Activated CD8-positive, alpha-beta memory T cell treated with anti-CD3 and anti-CD28 coated beads, Interleukin-2, amount 50 U/mL, for 1 hour (primary cell): ENCODE data around the gene TNFRSF21.
"Not testable (repeated sequence)": the region's sequence is repeated elsewhere in the genome, so short reads cannot be mapped to it uniquely, and the experiment has no call there.

Experiments used
- DNase-seq: peaks from one replicate; pipeline ENCODE4 v3.0.0-alpha.2; 2020; ENCODE audit errors: extremely low read depth

TNFRSF21 gene

GRCh38 chr6:47323321-47323720 lies 13.6 kb upstream of the TNFRSF21 start:
- DNase-seq: no peak

GRCh38 chr6:47321577-47321976 lies 11.9 kb upstream of the TNFRSF21 start:
- DNase-seq: no peak

GRCh38 chr6:47319867-47320266 lies 10.2 kb upstream of the TNFRSF21 start:
- no peak for DNase-seq

- no peak for DNase-seq
Observed at GRCh38 chr6:47319382-47319781, 9.7 kb upstream of the TNFRSF21 start.

- DNase-seq: no peak
Observed at GRCh38 chr6:47318236-47318989, 8.7 kb upstream of the TNFRSF21 start.

GRCh38 chr6:47315181-47315580 lies 5.5 kb upstream of the TNFRSF21 start:
- DNase-seq: not testable (repeated sequence)

GRCh38 chr6:47310131-47310480 lies 401 bp upstream of the TNFRSF21 start:
- no peak for DNase-seq

GRCh38 chr6:47308552-47309290 lies 984 bp downstream of the TNFRSF21 start:
- DNase-seq: no peak

- no peak for DNase-seq
Observed at GRCh38 chr6:47308198-47308517, 1.5 kb downstream of the TNFRSF21 start.

GRCh38 chr6:47307362-47308197 lies 2.1 kb downstream of the TNFRSF21 start:
- DNase-seq: no peak

- no peak for DNase-seq
Observed at GRCh38 chr6:47306887-47307286, 2.8 kb downstream of the TNFRSF21 start.

GRCh38 chr6:47303861-47304260 lies 5.8 kb downstream of the TNFRSF21 start:
- DNase-seq: no peak

- DNase-seq: no peak
Observed at GRCh38 chr6:47303342-47303741, 6.4 kb downstream of the TNFRSF21 start.

GRCh38 chr6:47302043-47302442 lies 7.7 kb downstream of the TNFRSF21 start:
- no peak for DNase-seq

- DNase-seq: no peak
Observed at GRCh38 chr6:47301441-47301840, 8.3 kb downstream of the TNFRSF21 start.

GRCh38 chr6:47300417-47300816 lies 9.3 kb downstream of the TNFRSF21 start:
- no peak for DNase-seq

- no peak for DNase-seq
Observed at GRCh38 chr6:47299965-47300364, 9.7 kb downstream of the TNFRSF21 start.

- no peak for DNase-seq
Observed at GRCh38 chr6:47298475-47298874, 11.2 kb downstream of the TNFRSF21 start.

GRCh38 chr6:47294990-47295389 lies 14.7 kb downstream of the TNFRSF21 start:
- no peak for DNase-seq

GRCh38 chr6:47292944-47293343 lies 16.8 kb downstream of the TNFRSF21 start:
- DNase-seq: no peak

- DNase-seq: no peak
Observed at GRCh38 chr6:47292027-47292426, 17.7 kb downstream of the TNFRSF21 start.

- DNase-seq: no peak
Observed at GRCh38 chr6:47290124-47290834, 19.4 kb downstream of the TNFRSF21 start.
